ENCODE measurements around the gene CLMP.
A peak's percentile ranks its signal among the peaks of the same experiment; 100 is the strongest.

Gene CLMP

DNA sequence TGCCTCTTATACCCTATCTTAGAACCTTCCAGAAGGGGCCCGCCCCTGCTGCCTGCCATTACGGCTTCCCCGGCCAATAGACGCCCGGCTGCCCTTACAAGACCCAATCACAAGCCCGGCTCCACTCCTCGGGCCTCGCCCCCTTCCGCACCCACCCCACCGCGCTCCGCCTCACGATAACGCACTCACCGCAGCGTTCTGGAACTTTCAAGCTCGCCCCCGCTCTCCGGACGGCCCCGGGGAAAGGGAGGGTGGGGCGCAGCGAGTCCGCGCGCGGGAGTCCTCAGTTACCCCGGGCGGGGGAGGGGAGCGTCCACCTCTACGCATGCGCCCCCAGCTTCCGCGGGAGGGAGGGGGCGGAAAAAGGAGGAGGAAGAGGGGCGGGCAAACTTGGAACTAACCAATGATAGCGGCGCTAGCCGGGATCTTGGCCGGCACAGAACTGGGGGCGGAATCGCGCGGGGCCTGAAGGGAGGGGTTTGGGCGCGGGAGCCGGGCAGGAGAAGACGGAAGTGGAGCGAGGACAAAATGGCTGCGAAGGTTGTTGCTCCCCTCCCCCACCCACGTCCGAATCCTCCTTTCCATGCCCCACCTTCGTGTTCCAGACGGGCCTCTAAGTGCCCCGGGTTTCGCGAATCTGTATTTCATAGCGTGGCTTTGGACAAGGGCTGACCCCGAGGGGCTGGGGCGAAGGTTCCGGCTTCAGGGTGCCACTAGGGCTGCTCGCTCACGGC, 132.7 kb downstream of the CLMP start (continued):
- TF ChIP-seq PRDM4 (tag by site-specific recombination; IDR thresholded peaks at IDR 0.05) (no peak), ZEB2 (tag by site-specific recombination; IDR thresholded peaks at IDR 0.05) (peak; percentile 98), ZNF324 (tag by site-specific recombination; IDR thresholded peaks at IDR 0.05) (no peak), ZNF221 (tag by site-specific recombination; IDR thresholded peaks at IDR 0.05; ENCODE audit: borderline replicate concordance) (no peak), ZNF544 (tag by site-specific recombination; IDR thresholded peaks at IDR 0.05) (no peak), ZNF792 (tag by site-specific recombination; IDR thresholded peaks at IDR 0.05) (no peak), ZNF416 (tag by site-specific recombination; IDR thresholded peaks at IDR 0.05) (no peak), TRIM28 (IDR thresholded peaks at IDR 0.05; ENCODE audit: borderline replicate concordance, low read length) (no peak), ZNF211 (tag by site-specific recombination; IDR thresholded peaks at IDR 0.05; ENCODE audit: low read depth) (no peak), ZNF48 (tag by site-specific recombination; IDR thresholded peaks at IDR 0.05) (no peak), ZSCAN18 (tag by site-specific recombination; IDR thresholded peaks at IDR 0.05) (no peak), ZBTB1 (tag by site-specific recombination; IDR thresholded peaks at IDR 0.05) (peak; percentile 59; the same call in 1 of the 2 replicates), REPIN1 (tag by site-specific recombination; IDR thresholded peaks at IDR 0.05; ENCODE audit: low read depth) (no peak), ZBTB48 (tag by site-specific recombination; IDR thresholded peaks at IDR 0.05) (no peak), ZNF138 (tag by site-specific recombination; IDR thresholded peaks at IDR 0.05; ENCODE audit: borderline replicate concordance) (no peak), ZNF174 (tag by site-specific recombination; IDR thresholded peaks at IDR 0.05) (no peak), SP3 (tag by site-specific recombination; IDR thresholded peaks at IDR 0.05) (peak; percentile 92), ZNF747 (tag by site-specific recombination; IDR thresholded peaks at IDR 0.05) (no peak), ZNF341 (tag by site-specific recombination; IDR thresholded peaks at IDR 0.05; ENCODE audit: low read depth) (peak; percentile 41), ZBTB21 (tag by site-specific recombination; IDR thresholded peaks at IDR 0.05) (no peak), FEZF1 (tag by site-specific recombination; IDR thresholded peaks at IDR 0.05) (peak; percentile 65), ZNF513 (tag by site-specific recombination; IDR thresholded peaks at IDR 0.05) (no peak), HOXC10 (CRISPR knock-in tag; IDR thresholded peaks at IDR 0.05) (no peak), ZNF654 (tag by site-specific recombination; IDR thresholded peaks at IDR 0.05; ENCODE audit: low read depth) (no peak), ZNF398 (tag by site-specific recombination; IDR thresholded peaks at IDR 0.05) (peak; percentile 77), ZNF548 (tag by site-specific recombination; IDR thresholded peaks at IDR 0.05) (no peak), ZNF133 (tag by site-specific recombination; IDR thresholded peaks at IDR 0.05) (no peak)
- TF ChIP-seq, protein P1, sequence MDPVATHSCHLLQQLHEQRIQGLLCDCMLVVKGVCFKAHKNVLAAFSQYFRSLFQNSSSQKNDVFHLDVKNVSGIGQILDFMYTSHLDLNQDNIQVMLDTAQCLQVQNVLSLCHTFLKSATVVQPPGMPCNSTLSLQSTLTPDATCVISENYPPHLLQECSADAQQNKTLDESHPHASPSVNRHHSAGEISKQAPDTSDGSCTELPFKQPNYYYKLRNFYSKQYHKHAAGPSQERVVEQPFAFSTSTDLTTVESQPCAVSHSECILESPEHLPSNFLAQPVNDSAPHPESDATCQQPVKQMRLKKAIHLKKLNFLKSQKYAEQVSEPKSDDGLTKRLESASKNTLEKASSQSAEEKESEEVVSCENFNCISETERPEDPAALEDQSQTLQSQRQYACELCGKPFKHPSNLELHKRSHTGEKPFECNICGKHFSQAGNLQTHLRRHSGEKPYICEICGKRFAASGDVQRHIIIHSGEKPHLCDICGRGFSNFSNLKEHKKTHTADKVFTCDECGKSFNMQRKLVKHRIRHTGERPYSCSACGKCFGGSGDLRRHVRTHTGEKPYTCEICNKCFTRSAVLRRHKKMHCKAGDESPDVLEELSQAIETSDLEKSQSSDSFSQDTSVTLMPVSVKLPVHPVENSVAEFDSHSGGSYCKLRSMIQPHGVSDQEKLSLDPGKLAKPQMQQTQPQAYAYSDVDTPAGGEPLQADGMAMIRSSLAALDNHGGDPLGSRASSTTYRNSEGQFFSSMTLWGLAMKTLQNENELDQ (tag by site-specific recombination; IDR thresholded peaks at IDR 0.05; ENCODE audit: low read depth): no peak
- TF ChIP-seq, protein P2, sequence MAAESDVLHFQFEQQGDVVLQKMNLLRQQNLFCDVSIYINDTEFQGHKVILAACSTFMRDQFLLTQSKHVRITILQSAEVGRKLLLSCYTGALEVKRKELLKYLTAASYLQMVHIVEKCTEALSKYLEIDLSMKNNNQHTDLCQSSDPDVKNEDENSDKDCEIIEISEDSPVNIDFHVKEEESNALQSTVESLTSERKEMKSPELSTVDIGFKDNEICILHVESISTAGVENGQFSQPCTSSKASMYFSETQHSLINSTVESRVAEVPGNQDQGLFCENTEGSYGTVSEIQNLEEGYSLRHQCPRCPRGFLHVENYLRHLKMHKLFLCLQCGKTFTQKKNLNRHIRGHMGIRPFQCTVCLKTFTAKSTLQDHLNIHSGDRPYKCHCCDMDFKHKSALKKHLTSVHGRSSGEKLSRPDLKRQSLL (tag by site-specific recombination; IDR thresholded peaks at IDR 0.05): peak; percentile 61
